Measurements from ENCODE around the gene GRM1.

GRM1 gene

GRCh38 chr6:146169872-146170271 lies 141.0 kb downstream of the GRM1 start:
- no peaks in the 10 kb centered on the region for H3K4me1 Mint-ChIP-seq
- no peaks in the 10 kb centered on the region for H3K27me3 Mint-ChIP-seq
- DNase-seq (ENCODE audit: low spot score in 2 of 2) (no peak), ATAC-seq (replicated peaks; ENCODE audit: extremely low read depth, poor library complexity, severe bottlenecking) (no peak)
- H3K9me3 Mint-ChIP-seq: peaks cover 15% of the 10 kb centered on the region
- H3K27ac Mint-ChIP-seq (ENCODE audit: low read depth): no peak overlapping the region
- no peaks in the 10 kb centered on the region for H3K36me3 Mint-ChIP-seq (ENCODE audit: insufficient read depth)
- H3K4me3 Mint-ChIP-seq: no peak overlapping the region

GRCh38 chr6:146177785-146178184 lies 148.9 kb downstream of the GRM1 start:
- Mint-ChIP-seq H3K27ac (ENCODE audit: low read depth) (no peak overlapping the region), H3K9me3 (no peaks in the 10 kb centered on the region), H3K27me3 (no peaks in the 10 kb centered on the region), H3K4me1 (no peaks in the 10 kb centered on the region), H3K36me3 (ENCODE audit: insufficient read depth) (no peaks in the 10 kb centered on the region), H3K4me3 (no peak overlapping the region)
- DNase-seq (ENCODE audit: low spot score in 2 of 2) (no peak), ATAC-seq (replicated peaks; ENCODE audit: extremely low read depth, poor library complexity, severe bottlenecking) (no peak)

GRCh38 chr6:146183831-146184230 lies 155.0 kb downstream of the GRM1 start:
- H3K9me3 Mint-ChIP-seq: no peaks in the 10 kb centered on the region
- no peaks in the 10 kb centered on the region for H3K27me3 Mint-ChIP-seq
- no peak for ATAC-seq (replicated peaks; ENCODE audit: extremely low read depth, poor library complexity, severe bottlenecking)
- no peak overlapping the region for H3K27ac Mint-ChIP-seq (ENCODE audit: low read depth)
- H3K4me1 Mint-ChIP-seq: no peaks in the 10 kb centered on the region
- no peaks in the 10 kb centered on the region for H3K36me3 Mint-ChIP-seq (ENCODE audit: insufficient read depth)
- DNase-seq (ENCODE audit: low spot score in 2 of 2): no peak
- no peak overlapping the region for H3K4me3 Mint-ChIP-seq

- DNase-seq (ENCODE audit: low spot score in 2 of 2) (no peak), ATAC-seq (replicated peaks; ENCODE audit: extremely low read depth, poor library complexity, severe bottlenecking) (no peak)
- Mint-ChIP-seq H3K27ac (ENCODE audit: low read depth) (no peak overlapping the region), H3K27me3 (no peaks in the 10 kb centered on the region), H3K36me3 (ENCODE audit: insufficient read depth) (no peaks in the 10 kb centered on the region), H3K4me3 (no peak overlapping the region), H3K9me3 (no peaks in the 10 kb centered on the region), H3K4me1 (no peaks in the 10 kb centered on the region)
Measured at GRCh38 chr6:146184701-146185100, 155.8 kb downstream of the GRM1 start.

GRCh38 chr6:146189131-146189530 lies 160.3 kb downstream of the GRM1 start:
- DNase-seq (ENCODE audit: low spot score in 2 of 2) (no peak), ATAC-seq (replicated peaks; ENCODE audit: extremely low read depth, poor library complexity, severe bottlenecking) (no peak)
- no peaks in the 10 kb centered on the region for H3K27me3 Mint-ChIP-seq
- no peak overlapping the region for H3K4me3 Mint-ChIP-seq
- no peaks in the 10 kb centered on the region for H3K4me1 Mint-ChIP-seq
- no peak overlapping the region for H3K27ac Mint-ChIP-seq (ENCODE audit: low read depth)
- H3K36me3 Mint-ChIP-seq (ENCODE audit: insufficient read depth): no peaks in the 10 kb centered on the region
- H3K9me3 Mint-ChIP-seq: peaks cover 1% of the 10 kb centered on the region

- ATAC-seq (replicated peaks; ENCODE audit: extremely low read depth, poor library complexity, severe bottlenecking) (no peak), DNase-seq (ENCODE audit: low spot score in 2 of 2) (no peak)
- Mint-ChIP-seq H3K4me3 (no peak overlapping the region), H3K27ac (ENCODE audit: low read depth) (no peak overlapping the region), H3K27me3 (no peaks in the 10 kb centered on the region), H3K36me3 (ENCODE audit: insufficient read depth) (no peaks in the 10 kb centered on the region), H3K4me1 (no peaks in the 10 kb centered on the region), H3K9me3 (peaks cover 7% of the 10 kb centered on the region)
Measured at GRCh38 chr6:146190581-146190980, 161.7 kb downstream of the GRM1 start.

- ATAC-seq (replicated peaks; ENCODE audit: extremely low read depth, poor library complexity, severe bottlenecking) (no peak), DNase-seq (ENCODE audit: low spot score in 2 of 2) (no peak)
- Mint-ChIP-seq H3K27ac (ENCODE audit: low read depth) (no peak overlapping the region), H3K36me3 (ENCODE audit: insufficient read depth) (no peaks in the 10 kb centered on the region), H3K27me3 (no peaks in the 10 kb centered on the region), H3K4me3 (no peak overlapping the region), H3K4me1 (no peaks in the 10 kb centered on the region), H3K9me3 (peaks cover 7% of the 10 kb centered on the region)
Measured at GRCh38 chr6:146191166-146191565, 162.3 kb downstream of the GRM1 start.

GRCh38 chr6:146191612-146192011 lies 162.8 kb downstream of the GRM1 start:
- ATAC-seq (replicated peaks; ENCODE audit: extremely low read depth, poor library complexity, severe bottlenecking) (no peak), DNase-seq (ENCODE audit: low spot score in 2 of 2) (no peak)
- Mint-ChIP-seq H3K4me3 (no peak overlapping the region), H3K27me3 (no peaks in the 10 kb centered on the region), H3K9me3 (peaks cover 7% of the 10 kb centered on the region), H3K4me1 (no peaks in the 10 kb centered on the region), H3K36me3 (ENCODE audit: insufficient read depth) (no peaks in the 10 kb centered on the region), H3K27ac (ENCODE audit: low read depth) (no peak overlapping the region)

- DNase-seq (ENCODE audit: low spot score in 2 of 2): no peak
- Mint-ChIP-seq H3K9me3 (peaks cover 7% of the 10 kb centered on the region), H3K36me3 (ENCODE audit: insufficient read depth) (no peaks in the 10 kb centered on the region), H3K4me1 (no peaks in the 10 kb centered on the region), H3K27me3 (no peaks in the 10 kb centered on the region), H3K27ac (ENCODE audit: low read depth) (no peak overlapping the region), H3K4me3 (no peak overlapping the region)
- ATAC-seq (replicated peaks; ENCODE audit: extremely low read depth, poor library complexity, severe bottlenecking): no peak
Measured at GRCh38 chr6:146194434-146194833, 165.6 kb downstream of the GRM1 start.

GRCh38 chr6:146200176-146200575 lies 171.3 kb downstream of the GRM1 start:
- no peak overlapping the region for H3K4me3 Mint-ChIP-seq
- no peaks in the 10 kb centered on the region for H3K9me3 Mint-ChIP-seq
- DNase-seq (ENCODE audit: low spot score in 2 of 2) (no peak), ATAC-seq (replicated peaks; ENCODE audit: extremely low read depth, poor library complexity, severe bottlenecking) (no peak)
- no peak overlapping the region for H3K27ac Mint-ChIP-seq (ENCODE audit: low read depth)
- no peaks in the 10 kb centered on the region for H3K4me1 Mint-ChIP-seq
- H3K36me3 Mint-ChIP-seq (ENCODE audit: insufficient read depth): no peaks in the 10 kb centered on the region
- H3K27me3 Mint-ChIP-seq: no peaks in the 10 kb centered on the region

- no peaks in the 10 kb centered on the region for H3K27me3 Mint-ChIP-seq
- no peaks in the 10 kb centered on the region for H3K9me3 Mint-ChIP-seq
- H3K36me3 Mint-ChIP-seq (ENCODE audit: insufficient read depth): peaks cover 2% of the 10 kb centered on the region
- DNase-seq (ENCODE audit: low spot score in 2 of 2) (no peak), ATAC-seq (replicated peaks; ENCODE audit: extremely low read depth, poor library complexity, severe bottlenecking) (no peak)
- no peak overlapping the region for H3K4me3 Mint-ChIP-seq
- no peaks in the 10 kb centered on the region for H3K4me1 Mint-ChIP-seq
- no peak overlapping the region for H3K27ac Mint-ChIP-seq (ENCODE audit: low read depth)
Measured at GRCh38 chr6:146202570-146202969, 173.7 kb downstream of the GRM1 start.

- no peak for DNase-seq (ENCODE audit: low spot score in 2 of 2)
- Mint-ChIP-seq H3K27me3 (no peaks in the 10 kb centered on the region), H3K27ac (ENCODE audit: low read depth) (no peak overlapping the region), H3K4me1 (no peaks in the 10 kb centered on the region), H3K36me3 (ENCODE audit: insufficient read depth) (peaks cover 2% of the 10 kb centered on the region), H3K9me3 (no peaks in the 10 kb centered on the region), H3K4me3 (no peak overlapping the region)
- ATAC-seq (replicated peaks; ENCODE audit: extremely low read depth, poor library complexity, severe bottlenecking): no peak
Measured at GRCh38 chr6:146209942-146210341, 181.1 kb downstream of the GRM1 start.

GRCh38 chr6:146210406-146211083 lies 181.7 kb downstream of the GRM1 start:
- peaks cover 2% of the 10 kb centered on the region for H3K36me3 Mint-ChIP-seq (ENCODE audit: insufficient read depth)
- no peak overlapping the region for H3K27ac Mint-ChIP-seq (ENCODE audit: low read depth)
- no peaks in the 10 kb centered on the region for H3K27me3 Mint-ChIP-seq
- H3K4me1 Mint-ChIP-seq: no peaks in the 10 kb centered on the region
- H3K9me3 Mint-ChIP-seq: no peaks in the 10 kb centered on the region
- ATAC-seq (replicated peaks; ENCODE audit: extremely low read depth, poor library complexity, severe bottlenecking): no peak
- no peak overlapping the region for H3K4me3 Mint-ChIP-seq
- DNase-seq (ENCODE audit: low spot score in 2 of 2): no peak
